DOHH2 (cell line): ENCODE results near the gene ZIM2.

Experiments
- H3F3A ChIP-seq: fragments of 200-600 bp; sonication (generic), shearing (Covaris generic); 2 replicates; pipeline ENCODE4 v1.6.0; 2016; ENCODE audit warnings: antibody characterized with exemption, mild to moderate bottlenecking; ENCODE audit not compliant: control insufficient read depth, insufficient read depth
- H3K27ac ChIP-seq: fragments of 200-600 bp; sonication (generic); 2 replicates; pipeline ENCODE4 v1.5.1; 2014; ENCODE audit warnings: low read depth, mild to moderate bottlenecking, low read length, moderate library complexity
- H3K27me3 ChIP-seq: fragments of 200-600 bp; sonication (generic); 2 replicates; pipeline ENCODE4 v1.6.1; 2014; ENCODE audit warnings: mild to moderate bottlenecking, low read length, mixed read lengths; ENCODE audit not compliant: control insufficient read depth
- H3K36me3 ChIP-seq: fragments of 200-600 bp; sonication (generic); 2 replicates; pipeline ENCODE4 v1.6.1; 2014; ENCODE audit warnings: mild to moderate bottlenecking, low read length, moderate library complexity, mixed read lengths; ENCODE audit not compliant: control insufficient read depth
- H3K4me1 ChIP-seq: fragments of 200-600 bp; sonication (generic); 2 replicates; pipeline ENCODE4 v1.6.1; 2014; ENCODE audit warnings: mild to moderate bottlenecking, low read length, mixed read lengths; ENCODE audit not compliant: control insufficient read depth
- H3K4me2 ChIP-seq: fragments of 200-600 bp; sonication (generic); 2 replicates; pipeline ENCODE4 v1.6.0; 2014; ENCODE audit warnings: mild to moderate bottlenecking, low read length, moderate library complexity
- H3K4me3 ChIP-seq: fragments of 200-600 bp; sonication (generic); 2 replicates; pipeline ENCODE4 v1.5.1; 2014; ENCODE audit warnings: mild to moderate bottlenecking, low read length, mixed read lengths
- H3K79me2 ChIP-seq: fragments of 200-600 bp; sonication (generic); 2 replicates; pipeline ENCODE4 v1.6.1; 2014; ENCODE audit warnings: mild to moderate bottlenecking, low read length, mixed read lengths; ENCODE audit not compliant: control insufficient read depth
- H3K9me2 ChIP-seq: fragments of 200-600 bp; sonication (generic); replicated peaks from 2 replicates; pipeline ENCODE4 v1.6.1; 2014; ENCODE audit warnings: mild to moderate bottlenecking, low read length, mixed read lengths; ENCODE audit not compliant: control insufficient read depth
- H3K9me3 ChIP-seq: fragments of 200-600 bp; sonication (generic); 2 replicates; pipeline ENCODE4 v1.6.1; 2014; ENCODE audit warnings: antibody characterized with exemption, low read length, mixed read lengths; ENCODE audit not compliant: control insufficient read depth, insufficient read depth
- H4K20me1 ChIP-seq: fragments of 200-600 bp; sonication (generic); 2 replicates; pipeline ENCODE4 v1.6.0; 2014; ENCODE audit warnings: low read depth, mild to moderate bottlenecking, antibody characterized with exemption, low read length, moderate library complexity; ENCODE audit not compliant: control insufficient read depth, insufficient read depth
- EZH2phosphoT487 ChIP-seq: fragments of 200-600 bp; sonication (generic); IDR thresholded peaks from 2 replicates; pipeline ENCODE4 v1.6.1; 2017; ENCODE audit warnings: borderline replicate concordance, mild to moderate bottlenecking, antibody characterized with exemption, low read length, moderate library complexity, mixed read lengths
- TF ChIP-seq, protein P1 (sequence below): fragments of 200-600 bp; sonication (generic); IDR thresholded peaks from one replicate; pipeline ENCODE4 v1.5.1; 2014; ENCODE audit warnings: antibody characterized with exemption, mild to moderate bottlenecking, low read depth, low read length; ENCODE audit not compliant: poor library complexity, severe bottlenecking

The ZIM2 gene

GRCh38 chr19:56880592-56881190, 40.2 kb upstream of the ZIM2 start:
- no peaks in the 10 kb centered on the region for H3K27me3 ChIP-seq
- no peaks in the 10 kb centered on the region for H3K9me2 ChIP-seq
- H3K27ac ChIP-seq, result no peak overlapping the region
- TF ChIP-seq EZH2phosphoT487, result no peak
- TF ChIP-seq, protein P1, sequence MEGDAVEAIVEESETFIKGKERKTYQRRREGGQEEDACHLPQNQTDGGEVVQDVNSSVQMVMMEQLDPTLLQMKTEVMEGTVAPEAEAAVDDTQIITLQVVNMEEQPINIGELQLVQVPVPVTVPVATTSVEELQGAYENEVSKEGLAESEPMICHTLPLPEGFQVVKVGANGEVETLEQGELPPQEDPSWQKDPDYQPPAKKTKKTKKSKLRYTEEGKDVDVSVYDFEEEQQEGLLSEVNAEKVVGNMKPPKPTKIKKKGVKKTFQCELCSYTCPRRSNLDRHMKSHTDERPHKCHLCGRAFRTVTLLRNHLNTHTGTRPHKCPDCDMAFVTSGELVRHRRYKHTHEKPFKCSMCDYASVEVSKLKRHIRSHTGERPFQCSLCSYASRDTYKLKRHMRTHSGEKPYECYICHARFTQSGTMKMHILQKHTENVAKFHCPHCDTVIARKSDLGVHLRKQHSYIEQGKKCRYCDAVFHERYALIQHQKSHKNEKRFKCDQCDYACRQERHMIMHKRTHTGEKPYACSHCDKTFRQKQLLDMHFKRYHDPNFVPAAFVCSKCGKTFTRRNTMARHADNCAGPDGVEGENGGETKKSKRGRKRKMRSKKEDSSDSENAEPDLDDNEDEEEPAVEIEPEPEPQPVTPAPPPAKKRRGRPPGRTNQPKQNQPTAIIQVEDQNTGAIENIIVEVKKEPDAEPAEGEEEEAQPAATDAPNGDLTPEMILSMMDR, result no peak
- H3F3A ChIP-seq, result no peaks in the 10 kb centered on the region
- no peaks in the 10 kb centered on the region for H3K79me2 ChIP-seq
- H3K4me3 ChIP-seq, result no peak overlapping the region
- no peaks in the 10 kb centered on the region for H4K20me1 ChIP-seq
- H3K4me1 ChIP-seq, result no peaks in the 10 kb centered on the region
- H3K9me3 ChIP-seq, result peaks cover 8% of the 10 kb centered on the region
- no peak overlapping the region for H3K4me2 ChIP-seq
- no peaks in the 10 kb centered on the region for H3K36me3 ChIP-seq

DNA sequence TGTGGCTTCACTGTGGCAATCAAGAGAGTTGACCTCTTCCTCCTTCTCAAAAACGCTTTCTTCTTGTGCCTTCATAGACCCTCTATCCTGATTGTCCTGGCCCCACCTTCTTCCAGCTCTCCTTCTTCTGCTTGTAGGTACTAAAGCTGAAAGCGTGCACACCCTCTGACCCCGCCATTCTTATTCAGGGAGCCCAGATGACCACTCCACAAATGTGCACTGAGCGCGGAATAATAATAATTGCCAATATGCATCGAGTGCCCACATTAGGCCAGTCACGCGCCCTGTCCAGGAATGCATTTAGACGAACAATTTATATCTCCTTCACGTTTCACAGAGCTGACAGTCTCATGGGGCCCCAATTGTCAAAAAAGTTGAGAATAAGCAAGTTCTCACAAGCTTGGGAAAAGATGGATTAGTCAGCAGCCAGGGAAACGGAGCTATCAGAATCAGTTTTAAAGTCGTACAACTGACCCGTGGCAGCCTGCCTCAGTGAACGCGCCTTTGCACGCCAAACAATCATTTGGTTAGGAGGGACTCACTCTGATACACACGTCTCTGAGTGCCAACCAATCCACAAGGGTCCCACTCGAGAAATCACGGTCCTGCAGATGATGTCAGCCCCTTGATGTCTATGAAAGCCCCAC, 36.7 kb upstream of the ZIM2 start:
- no peaks in the 10 kb centered on the region for H3K79me2 ChIP-seq
- no peaks in the 10 kb centered on the region for H3K4me1 ChIP-seq
- H3K27ac ChIP-seq, result no peak overlapping the region
- H3K4me2 ChIP-seq, result no peak overlapping the region
- H3K9me3 ChIP-seq, result peaks cover 14% of the 10 kb centered on the region; the same call in 1 of the 2 replicates
- H3K36me3 ChIP-seq, result no peaks in the 10 kb centered on the region
- H3K4me3 ChIP-seq, result no peak overlapping the region
- H3F3A ChIP-seq, result no peaks in the 10 kb centered on the region
- H4K20me1 ChIP-seq, result no peaks in the 10 kb centered on the region
- H3K9me2 ChIP-seq, result no peaks in the 10 kb centered on the region
- TF ChIP-seq EZH2phosphoT487, result no peak
- TF ChIP-seq, protein P1, result no peak
- H3K27me3 ChIP-seq, result no peaks in the 10 kb centered on the region

DNA sequence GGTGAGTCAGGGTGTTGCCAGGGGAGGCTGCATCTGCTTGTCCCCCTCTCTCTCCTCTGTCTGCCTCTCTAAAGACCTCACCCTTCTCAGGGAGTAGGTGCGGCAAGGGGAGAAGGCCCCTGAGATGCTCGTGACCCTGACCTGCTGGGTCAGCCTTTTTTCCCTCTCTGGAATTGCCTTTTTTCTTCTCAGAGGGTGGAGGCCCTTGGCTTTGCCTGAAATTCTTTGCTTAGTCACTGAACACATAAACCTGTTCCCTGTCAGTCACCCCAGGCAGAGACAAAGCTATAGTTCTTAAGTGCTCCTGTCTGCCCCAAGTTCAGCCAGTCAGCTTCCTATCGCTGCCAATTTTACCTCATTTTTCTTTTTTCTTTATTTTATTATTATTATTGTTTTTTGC, 35.2 kb upstream of the ZIM2 start:
- peaks cover 14% of the 10 kb centered on the region; the same call in 1 of the 2 replicates for H3K9me3 ChIP-seq
- H3K79me2 ChIP-seq, result no peaks in the 10 kb centered on the region
- H3K27ac ChIP-seq, result no peak overlapping the region
- H4K20me1 ChIP-seq, result no peaks in the 10 kb centered on the region
- no peak overlapping the region for H3K4me2 ChIP-seq
- no peaks in the 10 kb centered on the region for H3K36me3 ChIP-seq
- H3K4me3 ChIP-seq, result no peak overlapping the region
- no peaks in the 10 kb centered on the region for H3K4me1 ChIP-seq
- H3F3A ChIP-seq, result no peaks in the 10 kb centered on the region
- no peaks in the 10 kb centered on the region for H3K9me2 ChIP-seq
- H3K27me3 ChIP-seq, result no peaks in the 10 kb centered on the region
- TF ChIP-seq, protein P1, result no peak
- TF ChIP-seq EZH2phosphoT487, result no peak
